Activated T-cell treated with anti-CD3 and anti-CD28 coated beads for 4 hours (primary cell): ENCODE results near the gene RBM39.
"Not testable (repeated sequence)": the region's sequence is repeated elsewhere in the genome, so short reads cannot be mapped to it uniquely, and the experiment has no call there.

Experiments
- DNase-seq: peaks from one replicate; pipeline ENCODE4 v3.0.0-alpha.2; 2020

Gene RBM39

DNA sequence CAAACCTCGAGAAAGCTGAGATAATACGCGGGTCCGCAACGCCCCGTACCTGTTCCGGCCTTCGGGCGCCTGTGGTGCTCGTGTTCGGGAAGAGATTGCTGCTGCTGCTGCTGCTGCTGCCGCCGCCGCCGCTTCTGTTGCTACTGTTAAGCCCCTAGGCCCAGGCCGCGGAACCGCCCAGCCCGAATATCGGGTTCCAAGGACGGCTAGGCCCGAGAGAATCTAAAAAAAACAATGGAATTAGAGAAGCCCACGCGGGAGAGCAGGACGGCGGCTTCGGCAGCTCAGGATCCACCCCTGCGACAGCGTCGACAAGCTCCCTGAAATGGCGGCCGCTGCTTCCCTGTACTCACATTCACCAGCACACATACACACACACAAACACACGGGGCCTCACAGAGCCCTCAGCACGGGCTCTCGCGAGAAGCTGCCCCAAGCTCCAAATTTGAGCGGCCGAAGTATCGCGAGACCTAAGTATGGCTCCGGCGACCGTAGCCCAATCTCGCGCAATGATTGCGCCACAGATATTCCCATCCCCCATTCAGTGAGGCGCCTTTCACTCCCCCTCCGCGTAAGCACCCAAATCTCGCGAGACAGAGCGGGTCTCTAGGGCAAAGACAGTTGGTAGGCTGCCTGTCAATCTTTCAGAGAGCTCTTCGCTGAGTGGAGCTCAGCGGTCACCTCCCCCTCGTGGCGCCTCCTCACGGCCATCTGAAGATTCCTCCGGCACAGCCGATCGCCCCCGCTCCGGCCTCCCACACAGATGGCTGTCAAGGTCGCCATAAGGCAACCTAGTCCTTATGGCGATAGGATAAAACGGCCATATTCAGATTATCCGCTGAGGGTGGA is at the start of gene RBM39:
Gene RBM39, minus strand, starts transcription at position 369 of the 849 bp plus-strand sequence. CDS start 1,386 bp downstream, outside the sequence.
- DNase-seq: peak; percentile 99

DNA sequence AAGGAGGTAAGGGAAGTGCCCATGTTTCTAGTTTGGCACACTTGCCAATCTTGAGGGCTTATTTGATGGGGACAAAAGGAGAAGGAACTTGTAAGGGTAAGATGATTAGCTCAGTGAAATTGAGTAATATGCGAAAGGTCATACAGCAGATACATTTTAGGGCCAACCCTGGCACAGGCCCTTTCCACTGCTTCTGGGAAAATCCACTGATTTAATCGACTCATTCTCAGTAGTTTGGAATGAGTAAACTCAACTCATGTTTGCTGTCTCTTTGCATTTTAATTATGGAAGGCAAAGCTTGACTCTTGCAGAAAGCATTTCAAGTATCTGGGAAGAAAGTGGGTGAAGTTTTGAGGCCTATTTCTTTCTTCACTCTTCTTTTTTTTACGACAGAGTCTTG is 49.8 kb upstream of the RBM39 start:
- no peak for DNase-seq

GRCh38 chr20:35791097-35791496 is 49.0 kb upstream of the RBM39 start:
- no peak for DNase-seq

DNA sequence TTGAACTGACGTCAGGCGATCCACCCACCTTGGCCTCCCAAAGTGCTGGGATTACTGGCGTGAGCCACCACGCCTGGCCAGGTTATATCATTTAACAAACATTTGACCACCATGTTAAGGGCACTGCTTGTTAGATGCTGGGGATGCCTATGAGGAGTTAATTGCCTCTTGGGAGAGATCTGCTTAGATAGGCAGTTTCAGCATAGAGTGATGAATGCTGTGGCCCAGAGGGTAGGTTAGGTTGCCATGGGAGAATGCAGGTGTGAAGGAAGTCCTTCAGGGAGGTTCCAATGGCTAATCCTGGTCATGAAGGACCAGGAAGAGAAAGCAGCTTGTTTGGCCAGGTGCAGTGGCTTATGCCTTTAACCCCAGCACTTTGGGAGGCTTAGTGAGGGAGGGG is 46.7 kb upstream of the RBM39 start:
- DNase-seq: no peak

DNA sequence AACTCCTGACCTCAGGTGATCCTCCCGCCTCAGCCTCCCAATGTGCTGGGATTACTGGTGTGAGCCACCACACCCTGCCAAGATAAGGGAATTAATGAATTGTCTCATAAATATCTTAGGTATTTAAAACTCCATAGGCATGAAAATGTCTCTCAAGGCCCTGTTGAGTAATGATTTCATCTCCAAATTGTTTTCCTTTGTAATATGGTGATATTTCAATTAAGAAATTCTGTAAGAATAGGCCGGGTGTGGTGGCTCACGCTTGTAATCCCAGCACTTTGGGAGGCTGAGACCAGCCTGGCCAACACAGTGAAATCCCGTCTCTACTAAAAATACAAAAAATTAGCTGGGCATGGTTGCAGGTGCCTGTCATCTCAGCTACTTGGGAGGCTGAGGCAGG is 43.5 kb upstream of the RBM39 start:
- not testable (repeated sequence) for DNase-seq

- not testable (repeated sequence) for DNase-seq
Measured at GRCh38 chr20:35783811-35784210, 41.8 kb upstream of the RBM39 start.

- DNase-seq: no peak
Measured at GRCh38 chr20:35776513-35777101, 34.5 kb upstream of the RBM39 start.

- no peak for DNase-seq
Measured at GRCh38 chr20:35774391-35774790, 32.3 kb upstream of the RBM39 start.

DNA sequence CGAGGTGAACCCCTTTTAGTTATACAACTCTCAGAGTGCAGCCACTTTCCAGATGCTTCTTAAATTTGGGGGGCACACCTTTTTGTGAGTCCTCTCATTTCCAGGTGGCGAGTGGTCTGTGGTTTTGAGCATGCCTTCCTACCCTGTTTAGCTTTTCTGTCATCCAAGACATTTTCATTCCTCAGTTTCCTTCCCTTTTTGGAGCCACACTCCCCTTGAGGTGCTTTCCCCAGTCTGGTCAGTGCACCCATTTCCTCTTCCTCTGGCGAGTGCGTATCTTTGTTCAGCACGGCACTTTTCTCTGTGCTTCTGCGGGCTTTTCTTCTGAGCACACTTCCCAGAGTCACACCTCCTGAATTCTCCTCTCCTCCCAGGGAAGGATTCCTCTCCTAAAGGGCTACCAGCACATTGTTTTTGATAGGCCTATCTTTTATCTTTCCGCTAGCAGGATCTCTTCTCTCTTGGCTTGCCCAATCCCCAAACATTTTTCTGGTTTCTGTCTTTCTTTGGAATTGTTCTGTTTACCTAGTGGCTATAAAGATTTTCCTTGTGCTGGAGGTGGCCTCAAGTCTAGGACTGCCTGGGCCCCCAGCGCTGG is 31.2 kb upstream of the RBM39 start:
- no peak for DNase-seq

GRCh38 chr20:35772563-35773058 is 30.6 kb upstream of the RBM39 start:
- DNase-seq: no peak

DNA sequence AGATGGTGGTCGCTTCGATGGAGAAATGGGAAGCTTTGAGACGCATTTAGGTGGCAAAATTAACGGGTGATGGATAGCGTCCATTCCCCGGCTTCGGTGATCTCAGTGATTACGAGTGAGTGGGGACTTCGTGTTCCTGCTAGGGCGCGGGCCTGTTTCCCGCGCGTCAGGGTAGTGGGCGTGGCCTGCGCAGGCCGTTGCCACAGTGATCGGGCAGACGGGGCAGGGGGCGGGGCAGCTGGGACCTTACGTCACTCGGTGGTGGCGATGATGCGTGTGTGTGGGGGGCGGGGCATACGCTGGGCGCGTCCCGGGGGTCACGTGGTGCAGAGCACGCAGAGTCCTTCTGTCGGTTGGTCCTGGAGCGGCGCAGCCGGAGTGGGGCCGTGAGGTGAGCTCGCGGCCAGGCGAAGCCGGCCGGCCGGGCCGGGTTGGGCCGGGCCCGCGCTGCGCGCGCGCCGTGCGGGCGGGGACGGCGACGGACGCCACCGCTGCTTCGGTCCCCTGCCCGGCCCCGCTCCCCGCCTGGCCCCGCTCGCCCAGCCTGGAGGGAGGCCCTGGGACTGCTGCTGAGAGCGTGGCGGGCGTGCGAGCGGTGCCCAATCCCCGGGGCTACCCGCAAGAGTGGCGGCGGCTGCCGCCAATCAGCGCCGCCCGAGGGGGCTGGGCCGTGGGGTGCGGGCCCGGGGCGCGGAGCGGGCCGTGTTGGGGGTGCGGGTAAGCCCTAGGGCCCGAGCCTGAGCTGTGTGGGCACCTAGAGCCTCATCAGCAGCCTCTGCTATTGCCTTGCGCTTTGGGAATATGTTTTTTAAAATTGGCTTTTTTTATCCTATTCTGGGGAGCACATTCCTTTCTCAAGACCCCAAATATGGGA is 29.9 kb upstream of the RBM39 start, which contains the start of gene PHF20:
Gene PHF20, plus strand, starts transcription at position 327 of the 874 bp plus-strand sequence. CDS start 29,508 bp downstream, outside the sequence.
- DNase-seq: peak; percentile 100

DNA sequence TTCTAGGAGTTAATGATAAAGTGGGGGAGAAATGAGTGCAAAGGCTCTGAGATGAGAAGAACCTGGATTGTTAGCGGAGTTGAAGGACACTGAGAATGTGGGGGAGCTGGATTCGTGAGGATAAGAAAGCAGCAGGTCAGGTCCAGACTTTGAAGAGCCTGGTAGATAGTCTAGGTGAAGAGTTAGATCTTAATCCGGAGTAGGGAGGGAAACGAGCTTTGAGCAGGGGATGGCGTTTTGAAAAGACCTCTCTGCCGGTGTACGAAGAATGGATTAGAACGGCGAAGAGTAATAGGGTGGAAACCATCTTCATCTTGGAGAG is 29.3 kb upstream of the RBM39 start:
- no peak for DNase-seq

DNA sequence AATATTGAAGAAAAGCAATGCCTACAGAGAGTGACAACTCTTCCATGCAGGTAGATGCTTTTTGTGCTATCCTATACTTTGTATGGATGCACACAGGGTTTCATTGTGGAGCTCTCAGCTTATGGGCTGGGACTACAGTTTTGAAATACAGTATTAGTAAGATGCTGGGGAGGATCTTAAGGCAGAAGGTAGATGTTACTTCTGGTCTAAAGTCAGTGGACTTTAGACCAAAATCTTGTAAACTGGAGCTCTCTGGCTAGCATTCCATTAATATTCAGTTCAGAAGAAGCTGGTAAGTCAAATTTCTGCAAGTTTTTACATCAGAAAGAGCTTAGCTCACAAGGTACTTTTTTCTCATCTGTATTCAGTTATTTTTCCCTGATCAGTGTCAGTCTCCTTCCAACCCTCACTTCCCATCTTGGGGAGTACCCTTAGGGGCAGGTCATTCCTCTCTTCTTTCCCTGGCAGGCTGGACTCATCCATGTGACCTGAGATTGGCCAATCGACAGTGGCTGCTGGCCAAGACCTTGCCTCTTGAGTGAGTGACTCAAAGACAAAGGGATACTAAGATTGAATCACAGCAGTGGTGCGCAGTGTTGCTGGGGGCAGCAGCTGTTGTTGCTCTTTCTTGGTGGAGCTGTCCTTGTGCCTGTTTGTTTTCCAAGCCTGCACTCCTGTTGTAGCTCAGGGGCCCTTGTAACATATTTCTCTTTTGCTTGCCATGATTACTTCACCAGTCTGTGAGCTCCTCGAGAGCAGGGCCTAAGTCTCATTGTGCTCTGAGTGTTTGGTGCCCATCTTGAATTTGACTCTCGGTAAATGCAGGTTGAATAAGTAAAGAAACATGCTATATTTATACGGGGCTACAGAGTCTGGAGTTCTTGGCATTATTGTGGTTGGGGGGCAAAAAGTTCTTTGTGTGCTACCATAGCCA is 26.9 kb upstream of the RBM39 start:
- no peak for DNase-seq

- DNase-seq: peak; percentile 44
Measured at GRCh38 chr20:35767683-35768481, 25.8 kb upstream of the RBM39 start.

DNA sequence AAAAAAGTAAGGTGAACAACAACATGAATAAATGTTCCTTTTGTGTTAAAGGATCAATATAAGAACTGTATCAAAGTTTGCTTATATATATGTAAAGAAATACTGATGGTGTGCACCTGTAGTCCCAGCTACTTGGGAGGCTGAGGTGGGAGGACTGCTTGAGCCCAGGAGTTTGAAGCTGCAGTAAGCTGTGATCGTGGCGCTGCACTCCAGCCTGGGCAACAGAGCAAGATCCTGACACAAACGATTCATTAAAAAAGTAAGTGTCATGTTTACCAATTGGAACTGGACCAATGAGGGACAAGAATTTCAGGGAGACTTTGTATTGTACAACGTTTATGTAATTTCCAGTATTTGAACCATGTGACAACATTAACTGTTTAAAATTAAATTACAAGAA is 24.8 kb upstream of the RBM39 start:
- no peak for DNase-seq

- DNase-seq: not testable (repeated sequence)
Measured at GRCh38 chr20:35764936-35765335, 22.9 kb upstream of the RBM39 start.

GRCh38 chr20:35762461-35762860 is 20.4 kb upstream of the RBM39 start:
- DNase-seq: no peak

DNA sequence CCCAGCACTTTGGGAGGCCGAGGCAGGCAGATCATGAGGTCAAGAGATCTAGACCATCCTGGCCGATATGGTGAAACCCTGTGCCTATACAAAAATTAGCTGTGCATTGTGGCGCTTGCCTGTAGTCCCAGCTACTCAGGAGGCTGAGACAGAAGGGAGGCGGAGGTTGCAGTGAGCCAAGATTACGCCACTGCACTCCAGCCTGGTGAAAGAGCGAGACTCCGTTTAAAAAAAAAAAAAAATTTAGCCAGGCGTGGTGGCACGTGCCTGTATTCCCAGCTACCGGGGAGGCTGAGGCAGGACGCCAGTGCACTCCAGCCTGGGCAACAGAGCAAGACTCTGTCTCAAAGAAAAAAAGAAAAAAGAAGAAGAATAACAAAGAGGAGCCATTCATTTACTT is 19.5 kb upstream of the RBM39 start:
- DNase-seq: not testable (repeated sequence)

- DNase-seq: no peak
Measured at GRCh38 chr20:35757098-35757705, 15.1 kb upstream of the RBM39 start.

GRCh38 chr20:35756404-35756803 is 14.3 kb upstream of the RBM39 start:
- DNase-seq: no peak
